Activated CD4-positive, alpha-beta T cell treated with anti-CD3 and anti-CD28 coated beads, Interleukin-2, Interleukin-4, amounts not matched to agents 100 ng/mL and 50 ng/mL, durations not matched to agents 16 hours and 8 hours (primary cell): ENCODE data around the gene PTMA.
"Not testable (repeated sequence)": the region's sequence is repeated elsewhere in the genome, so short reads cannot be mapped to it uniquely, and the experiment has no call there.

Experiments used
- DNase-seq: peaks from one replicate; pipeline ENCODE4 v3.0.0-alpha.2; 2020; ENCODE audit warnings: low spot score

Gene PTMA

DNA sequence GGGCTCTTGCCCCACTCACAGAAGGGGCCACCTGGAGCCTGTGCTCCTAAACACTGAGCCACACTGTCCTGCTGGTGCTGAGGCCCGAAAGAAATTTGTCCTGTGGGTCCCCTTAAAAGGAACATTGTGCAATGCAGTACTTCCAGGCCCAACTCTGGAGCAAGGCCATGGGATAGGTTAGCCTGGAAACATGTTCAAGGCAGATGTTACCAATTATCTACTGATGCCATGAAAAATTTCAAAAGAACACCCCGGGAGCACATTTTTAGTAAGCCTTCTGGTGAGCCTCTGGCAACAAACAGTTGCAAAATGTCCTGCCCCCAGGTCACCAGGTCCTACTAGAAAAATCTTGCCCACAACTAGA, 12.3 kb upstream of the PTMA start:
- DNase-seq, result no peak

DNA sequence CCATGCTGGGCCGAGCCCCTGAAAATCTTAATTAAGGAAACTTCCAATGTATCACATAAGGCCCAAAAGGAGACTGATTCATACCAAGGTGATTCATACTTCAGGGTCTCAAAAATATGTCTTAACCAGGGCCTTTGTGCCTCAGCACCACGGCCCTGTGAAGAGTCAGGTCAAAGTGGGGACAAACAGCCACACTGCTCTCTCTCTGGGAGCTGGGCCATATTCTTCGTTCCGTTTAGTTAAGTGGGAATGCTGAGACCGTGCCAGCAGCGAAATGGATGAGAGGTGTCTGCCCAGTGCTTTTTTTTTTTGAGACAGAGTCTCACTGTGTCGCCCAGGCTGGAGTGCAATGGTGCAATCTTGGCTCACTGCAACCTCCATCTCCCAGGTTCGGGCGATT, 9.3 kb upstream of the PTMA start:
- no peak for DNase-seq

DNA sequence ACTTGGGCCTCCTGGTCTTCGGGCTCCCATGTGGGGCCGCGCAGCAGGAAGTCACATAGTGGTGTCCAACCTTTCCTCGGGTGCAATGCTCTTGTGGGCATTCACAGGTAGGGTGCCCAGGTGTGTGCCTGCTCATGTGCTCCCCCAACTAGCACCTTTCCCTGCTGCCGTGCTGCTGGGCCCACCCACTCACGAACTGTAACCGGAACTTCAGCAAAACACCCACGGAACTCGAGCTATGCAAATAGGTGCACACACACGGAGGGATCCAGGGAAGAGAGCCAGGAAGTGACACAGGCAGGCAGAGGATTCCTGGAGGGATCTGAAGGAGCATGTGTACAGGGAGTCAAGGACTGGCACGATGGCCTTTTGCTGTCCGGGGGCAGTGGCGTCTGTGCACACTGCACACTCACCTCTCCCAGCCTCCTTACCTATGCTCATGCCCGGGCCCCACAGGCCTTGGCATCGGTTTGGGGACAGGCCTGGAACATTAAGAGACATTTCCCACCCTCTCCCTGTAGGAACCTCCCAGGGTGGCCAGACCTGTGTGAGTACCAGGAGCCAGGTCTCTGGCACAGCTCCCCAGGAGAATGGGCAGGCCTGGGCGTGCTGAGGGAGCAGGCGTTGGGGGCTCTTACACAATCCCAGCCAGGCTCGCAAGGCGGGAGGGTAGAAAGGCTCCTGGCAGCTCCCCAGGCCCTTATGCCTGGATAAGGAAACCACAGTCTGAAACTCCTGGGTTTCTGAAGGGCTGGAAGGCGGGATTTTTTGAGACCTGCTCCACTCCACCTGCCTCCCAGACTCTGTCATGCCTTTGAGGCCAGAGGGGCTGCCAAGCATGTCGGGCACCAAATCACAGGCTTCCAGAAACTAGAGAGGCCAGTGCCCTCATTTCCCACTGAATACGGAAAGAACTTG, 6.6 kb upstream of the PTMA start:
- DNase-seq, result no peak

DNA sequence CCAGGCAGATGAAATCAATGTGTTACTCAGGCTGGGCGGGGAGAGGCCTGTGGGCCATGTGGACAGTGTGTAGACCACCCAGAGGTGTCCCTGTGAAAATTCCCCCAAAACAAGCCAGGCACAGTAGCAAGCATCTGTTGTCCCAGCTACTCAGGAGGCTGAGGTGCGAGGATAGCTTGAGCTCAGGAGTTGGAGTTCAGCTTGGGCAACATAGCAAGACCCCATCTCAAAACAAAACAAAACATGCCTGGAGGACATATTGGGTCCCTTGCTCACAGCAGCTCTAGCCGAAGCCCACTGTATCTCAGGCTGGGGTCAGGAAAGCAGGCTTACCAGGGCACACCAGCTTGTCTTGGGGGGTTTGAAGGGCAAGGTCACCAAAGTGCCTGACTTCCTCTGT, 4.3 kb upstream of the PTMA start:
- DNase-seq, result no peak

DNA sequence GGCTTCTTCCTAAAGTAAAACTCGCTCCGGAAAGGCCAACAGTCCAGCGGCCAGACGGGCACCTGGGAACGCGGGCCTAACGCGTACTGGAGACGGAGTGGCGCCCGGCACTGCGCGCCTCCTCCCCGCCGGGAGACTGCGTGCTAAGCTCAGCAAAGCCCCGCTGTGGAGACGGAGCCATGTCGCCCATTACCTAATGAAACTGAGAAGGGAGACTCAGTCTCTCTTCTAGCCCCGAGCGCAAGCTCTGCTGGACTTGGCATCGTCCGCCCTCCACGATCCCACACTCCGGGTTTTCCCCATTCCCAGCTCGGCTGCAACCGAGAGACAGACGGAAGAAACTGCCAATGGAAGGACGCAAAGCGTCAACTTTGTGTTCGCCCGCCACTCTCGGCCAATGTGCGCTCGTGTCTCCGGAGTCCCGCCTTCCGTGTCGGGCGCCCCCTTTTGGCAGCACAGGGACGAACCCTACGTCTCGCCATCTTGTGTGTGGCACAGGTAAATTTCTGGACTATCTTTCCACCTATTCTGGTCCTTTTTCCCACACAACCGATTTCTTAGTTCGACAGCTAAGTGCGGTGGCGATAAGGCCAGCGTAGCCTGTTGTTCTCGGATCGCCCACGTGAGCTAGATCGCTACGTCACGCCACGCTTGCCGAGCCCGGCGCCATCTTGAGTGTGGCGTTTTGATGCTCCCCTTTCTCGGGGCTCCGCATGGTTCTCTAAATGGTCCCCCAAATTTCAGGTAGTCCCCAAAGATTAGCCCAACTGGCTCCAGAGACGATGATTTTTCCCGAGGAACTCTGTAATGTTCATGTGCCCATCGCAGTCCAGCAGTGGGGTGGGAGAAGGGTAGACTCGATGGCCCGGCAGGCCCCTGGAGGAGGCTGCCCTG, 1.3 kb upstream of the PTMA start:
- DNase-seq, result peak; percentile 98

DNA sequence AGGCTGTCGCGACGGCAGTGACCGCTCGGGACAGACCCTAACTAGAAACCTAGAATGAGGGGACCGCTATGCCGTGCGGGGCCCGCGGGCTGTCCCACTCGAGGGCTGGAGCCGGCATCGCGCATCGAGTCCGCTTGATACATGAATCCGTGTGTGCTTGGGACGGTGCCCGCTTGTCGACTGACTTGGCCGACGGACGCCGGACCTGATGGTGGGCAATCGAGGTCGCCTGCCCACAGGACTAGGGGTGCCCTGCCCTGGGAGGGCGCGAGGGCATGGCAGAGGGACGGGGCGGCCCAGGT, 749 bp upstream of the PTMA start:
- no peak for DNase-seq

DNA sequence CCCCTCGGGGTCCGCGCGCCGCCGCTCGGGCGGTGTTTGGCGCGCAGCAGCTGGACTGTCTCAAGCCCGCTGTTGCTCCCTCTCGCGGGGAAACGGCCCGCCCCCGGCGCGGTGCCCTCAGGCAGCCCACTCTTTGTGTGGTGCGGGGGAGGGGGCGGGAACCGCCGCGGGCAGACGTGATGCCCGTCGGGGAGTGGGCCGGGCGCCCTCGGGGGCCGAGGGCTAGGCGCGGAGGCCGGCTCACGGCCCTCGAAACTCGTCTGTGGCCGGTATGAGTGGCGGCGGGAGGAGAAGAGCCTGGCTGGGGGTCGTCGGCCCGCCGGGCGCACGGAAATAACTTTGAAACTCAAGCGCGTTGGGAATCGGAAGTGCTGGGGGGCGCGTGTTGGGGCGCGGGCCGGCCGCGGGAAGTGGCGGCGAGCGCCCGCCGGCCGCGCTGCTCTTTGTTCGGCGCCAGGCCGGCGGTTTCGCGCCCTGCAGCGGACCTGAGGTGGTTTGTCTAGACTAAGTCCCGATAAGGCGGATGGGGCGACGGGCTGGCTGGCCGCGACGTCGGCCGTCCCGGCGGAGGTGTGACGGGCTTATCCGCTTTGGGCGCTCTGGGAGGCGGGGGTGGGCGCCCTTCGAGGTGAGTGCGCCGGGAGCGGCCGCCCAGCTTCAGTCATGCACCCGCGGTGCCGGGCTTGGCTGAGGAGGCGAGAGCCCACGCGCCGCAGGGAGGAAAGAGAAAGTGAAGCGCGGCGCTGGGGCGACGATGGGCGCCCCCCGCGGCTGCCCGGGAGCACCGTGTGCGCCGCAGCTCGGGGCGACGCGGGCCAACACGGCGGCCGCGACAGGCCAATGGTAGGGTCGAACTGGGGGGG, 679 bp downstream of the PTMA start:
- DNase-seq, result peak; percentile 43

DNA sequence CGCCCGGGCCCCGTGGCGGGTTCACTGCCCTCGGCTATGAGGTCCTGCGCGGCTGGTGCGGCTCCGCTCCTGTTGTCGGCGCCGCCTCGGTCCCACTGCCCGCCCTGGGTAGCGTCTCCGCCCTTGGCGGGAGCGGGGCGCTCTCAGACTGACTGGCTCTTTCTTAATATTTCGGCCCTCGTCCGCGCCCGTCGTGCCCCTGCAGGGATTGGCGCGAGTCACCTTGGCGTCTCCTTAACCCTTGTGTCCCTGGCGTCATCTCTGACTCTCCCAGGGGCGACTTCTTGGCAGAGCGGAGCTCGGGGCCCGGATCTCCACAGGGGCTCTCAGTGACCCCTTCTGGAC, 1.3 kb downstream of the PTMA start:
- DNase-seq, result peak; percentile 22

DNA sequence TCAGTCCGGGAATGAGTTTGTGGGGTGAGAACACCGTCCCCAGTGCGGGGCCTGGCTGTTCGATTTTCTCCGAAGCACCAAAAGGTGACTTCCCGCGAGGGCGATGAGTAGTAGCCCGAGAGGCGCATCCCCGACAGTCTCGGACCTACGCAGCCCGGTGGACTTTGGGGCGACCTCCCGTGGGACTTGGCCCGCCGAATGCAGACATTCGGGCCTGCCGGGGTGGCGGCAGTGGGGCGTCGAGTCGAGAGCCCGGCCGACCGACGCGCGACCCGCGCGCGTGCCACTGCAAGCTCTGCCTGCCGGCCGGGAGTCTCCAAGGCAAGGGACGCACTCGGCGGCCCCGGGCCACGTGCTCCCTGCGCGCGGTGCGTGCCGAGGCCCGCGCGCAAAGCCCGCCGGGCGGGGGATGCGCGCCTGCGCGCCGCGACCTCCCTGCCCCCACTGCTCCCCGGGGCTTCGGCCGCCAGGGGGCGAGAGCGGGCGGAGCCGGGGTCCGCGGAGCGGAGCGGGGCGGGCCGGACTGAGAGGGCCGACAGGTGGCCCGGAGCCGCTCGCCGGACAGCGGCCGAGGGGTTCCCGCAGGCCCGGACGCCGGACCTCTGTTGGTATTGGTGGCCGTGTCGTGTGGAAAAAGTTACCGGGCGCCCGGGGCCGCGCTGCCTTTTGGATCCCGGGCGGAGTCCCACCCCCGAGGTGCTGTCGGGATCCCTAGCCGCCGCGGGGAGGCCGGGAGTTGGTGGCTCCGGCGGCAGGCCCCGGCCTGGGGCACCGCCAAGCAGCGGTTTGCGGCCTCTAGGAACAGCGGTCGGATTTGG, 1.9 kb downstream of the PTMA start:
- DNase-seq, result peak; percentile 80

DNA sequence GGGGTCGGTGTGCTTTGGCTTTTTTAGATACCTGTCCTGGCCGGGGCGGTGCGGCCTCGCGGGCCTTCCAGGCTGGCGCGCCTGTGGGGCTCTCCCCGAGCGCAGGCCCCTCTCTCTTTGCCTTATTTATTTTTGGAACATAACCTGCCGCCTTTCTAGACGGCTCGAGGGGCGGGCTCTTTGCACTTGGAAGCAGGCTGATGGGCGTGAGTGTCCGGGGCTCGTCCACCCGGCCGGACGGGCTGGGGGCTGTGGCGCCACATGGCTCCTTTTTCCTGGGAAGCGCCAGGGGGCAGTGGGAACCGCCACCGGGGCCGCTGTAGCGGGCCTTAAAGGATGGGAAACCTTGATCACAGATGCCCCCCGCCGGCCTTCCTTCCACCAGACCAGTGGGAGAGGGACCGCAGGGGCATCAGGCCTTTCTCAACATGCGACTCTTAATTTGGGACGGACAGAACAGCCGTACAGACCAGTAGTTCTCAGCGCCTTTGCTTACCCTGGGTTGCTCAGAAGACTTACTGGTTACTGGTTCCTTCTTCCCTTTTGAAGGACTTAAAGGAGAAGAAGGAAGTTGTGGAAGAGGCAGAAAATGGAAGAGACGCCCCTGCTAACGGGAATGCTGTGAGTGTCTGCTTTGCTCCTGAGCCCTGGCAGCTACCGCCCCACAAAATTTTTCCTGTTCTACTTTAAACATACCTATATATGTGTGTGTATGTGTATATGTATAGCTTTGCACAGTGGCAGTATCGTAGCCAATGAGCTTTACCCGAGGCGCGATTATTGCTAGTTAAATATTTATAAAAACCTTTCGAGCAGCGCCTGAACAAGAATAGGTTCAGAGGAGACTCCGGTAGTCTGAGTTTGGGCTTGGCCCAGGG, 2.7 kb downstream of the PTMA start:
- DNase-seq, result no peak

DNA sequence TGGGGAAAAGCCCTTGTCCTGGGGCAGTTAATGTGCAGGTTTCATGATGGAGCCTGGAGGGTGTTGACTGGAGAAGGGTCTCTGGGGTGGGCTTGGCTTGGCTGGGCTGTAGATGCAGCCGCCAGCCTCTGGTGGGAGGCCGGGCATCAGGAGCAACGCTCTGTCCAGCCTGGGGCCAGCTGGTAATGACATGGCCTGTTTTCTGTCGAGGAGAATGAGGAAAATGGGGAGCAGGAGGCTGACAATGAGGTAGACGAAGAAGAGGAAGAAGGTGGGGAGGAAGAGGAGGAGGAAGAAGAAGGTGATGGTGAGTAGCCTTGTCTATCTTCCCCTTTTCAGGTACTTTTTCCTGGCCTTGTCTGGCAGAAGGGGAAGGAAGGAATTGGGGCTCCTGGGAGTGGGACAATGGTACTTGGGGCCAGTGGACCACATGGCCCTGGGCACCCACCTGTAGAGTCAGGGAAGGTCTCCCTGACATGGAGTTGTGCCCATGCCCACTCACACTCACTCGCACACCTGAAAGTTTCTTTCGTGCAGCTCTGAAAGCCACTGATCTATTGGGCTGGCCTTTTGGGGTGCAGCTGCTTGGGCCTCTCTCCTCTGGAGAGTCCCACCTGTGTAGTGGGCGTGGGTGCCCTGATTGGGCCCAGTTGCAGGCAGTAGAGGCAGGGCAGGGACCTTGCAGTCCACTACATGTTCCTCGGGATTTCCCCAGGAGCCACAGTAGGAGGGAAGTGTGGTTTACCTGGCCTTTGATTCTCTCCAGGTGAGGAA, 3.5 kb downstream of the PTMA start:
- no peak for DNase-seq

DNA sequence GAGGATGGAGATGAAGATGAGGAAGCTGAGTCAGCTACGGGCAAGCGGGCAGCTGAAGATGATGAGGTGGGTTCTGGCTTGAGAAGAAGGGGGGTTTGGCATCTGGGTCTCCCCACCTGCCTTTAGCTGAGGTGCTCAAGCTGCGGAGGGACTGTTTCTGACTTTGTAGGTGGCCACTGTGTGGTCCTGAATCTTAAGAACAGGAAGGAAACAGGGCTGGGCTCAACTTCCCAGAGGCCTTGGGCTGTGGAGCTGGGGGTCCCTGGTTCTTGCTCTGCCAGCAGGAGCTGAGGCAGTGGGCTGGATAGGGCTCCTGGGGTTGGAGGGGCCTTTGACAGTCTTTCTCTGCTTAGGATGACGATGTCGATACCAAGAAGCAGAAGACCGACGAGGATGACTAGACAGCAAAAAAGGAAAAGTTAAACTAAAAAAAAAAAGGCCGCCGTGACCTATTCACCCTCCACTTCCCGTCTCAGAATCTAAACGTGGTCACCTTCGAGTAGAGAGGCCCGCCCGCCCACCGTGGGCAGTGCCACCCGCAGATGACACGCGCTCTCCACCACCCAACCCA, 4.2 kb downstream of the PTMA start:
- DNase-seq, result not testable (repeated sequence)

DNA sequence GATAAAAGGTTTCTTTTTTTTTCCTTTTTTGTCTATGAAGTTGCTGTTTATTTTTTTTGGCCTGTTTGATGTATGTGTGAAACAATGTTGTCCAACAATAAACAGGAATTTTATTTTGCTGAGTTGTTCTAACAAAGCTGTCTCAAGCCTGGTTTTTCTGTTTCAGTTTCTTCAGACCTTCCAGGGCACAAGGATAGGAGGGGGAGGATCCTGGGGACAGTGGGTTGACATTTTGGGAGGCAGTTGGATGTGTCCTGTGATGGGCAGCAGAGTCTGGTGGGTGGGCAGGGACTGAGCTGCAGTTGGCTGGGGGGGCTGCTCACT, 5.0 kb downstream of the PTMA start:
- DNase-seq, result not testable (repeated sequence)

DNA sequence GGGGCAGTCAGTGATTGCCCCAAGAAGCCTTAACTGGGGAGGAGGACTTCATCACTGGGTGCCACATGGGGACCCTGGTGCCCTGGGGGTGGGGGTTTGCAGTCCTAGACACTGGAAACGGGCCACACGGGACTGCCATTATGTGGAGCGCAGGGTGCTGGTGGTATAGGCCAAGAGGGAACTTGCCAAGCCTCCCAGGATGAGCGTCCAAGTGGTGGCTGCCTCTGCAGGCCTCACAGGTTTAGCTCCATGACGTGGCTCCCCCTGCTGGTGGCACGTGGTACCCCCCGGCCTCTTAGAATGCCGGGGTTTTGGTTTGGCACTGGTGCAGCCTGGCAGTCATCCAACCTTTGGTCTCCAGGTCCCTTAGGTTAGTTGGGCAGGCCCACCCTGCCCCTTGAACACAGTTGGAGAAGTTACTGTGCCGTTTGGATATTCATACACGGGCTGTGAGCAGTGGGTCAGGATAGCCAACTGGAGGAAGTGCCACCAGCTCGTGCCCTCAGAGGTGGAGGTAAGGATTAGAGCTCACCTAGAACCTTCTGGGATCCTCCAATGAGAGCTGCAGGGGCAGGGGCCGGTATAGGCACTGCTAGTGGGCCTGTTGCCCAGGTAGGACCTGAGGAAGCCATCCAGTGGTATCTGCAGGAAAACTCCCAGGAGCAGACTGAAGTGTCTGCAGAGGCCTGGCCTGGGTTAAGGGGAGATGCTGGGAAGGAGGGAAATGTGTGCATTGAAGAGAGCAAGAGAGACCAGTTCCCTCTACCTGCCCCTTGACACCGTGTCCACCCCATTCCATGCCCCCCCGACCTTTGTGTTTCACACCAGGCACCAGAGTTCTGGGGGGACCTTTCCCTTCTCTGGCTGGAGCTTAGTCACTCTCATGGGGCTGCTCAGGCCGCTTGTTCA, 5.7 kb downstream of the PTMA start:
- peak; percentile 92 for DNase-seq

DNA sequence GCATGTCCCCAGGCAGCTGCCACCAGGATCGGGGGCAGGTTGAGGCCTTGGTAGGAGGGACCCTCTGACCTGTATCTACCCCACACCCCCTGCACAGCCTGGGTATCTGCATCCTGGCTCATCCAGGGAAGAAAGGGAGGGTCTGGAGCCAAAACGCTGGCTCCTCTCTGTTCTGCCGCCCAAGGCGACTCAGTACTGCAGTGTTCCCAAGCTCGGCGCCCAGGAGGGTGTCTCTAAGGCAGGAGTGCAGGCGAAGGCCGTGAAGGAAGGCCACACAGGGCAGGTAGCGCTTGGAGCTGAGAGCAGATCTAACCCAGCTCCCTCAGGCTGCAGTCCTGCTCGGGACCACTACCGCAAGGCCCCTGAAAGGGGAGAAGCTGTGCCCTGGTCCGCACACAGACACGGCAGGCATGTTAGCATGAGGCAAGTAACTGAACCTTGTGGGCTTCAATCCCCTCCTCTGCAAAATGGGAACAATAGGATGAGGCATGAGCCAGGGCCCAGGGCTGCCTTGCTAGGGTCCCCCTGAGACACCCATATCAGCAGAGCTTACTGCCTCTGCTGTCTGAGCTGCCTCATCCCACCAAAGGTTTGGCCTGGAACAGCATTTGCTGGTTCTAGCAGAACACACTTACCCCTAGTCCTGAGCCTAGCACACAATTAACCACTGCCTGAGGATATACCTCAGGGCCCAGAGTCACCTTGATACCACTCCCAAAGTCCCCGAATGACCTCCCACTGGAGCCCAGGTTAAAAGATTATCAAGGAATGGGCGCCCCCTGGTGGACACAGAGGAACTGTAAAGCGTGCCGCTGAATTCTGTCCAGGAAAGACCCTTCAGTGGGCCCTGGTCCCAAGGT, 6.5 kb downstream of the PTMA start:
- peak; percentile 83 for DNase-seq

DNA sequence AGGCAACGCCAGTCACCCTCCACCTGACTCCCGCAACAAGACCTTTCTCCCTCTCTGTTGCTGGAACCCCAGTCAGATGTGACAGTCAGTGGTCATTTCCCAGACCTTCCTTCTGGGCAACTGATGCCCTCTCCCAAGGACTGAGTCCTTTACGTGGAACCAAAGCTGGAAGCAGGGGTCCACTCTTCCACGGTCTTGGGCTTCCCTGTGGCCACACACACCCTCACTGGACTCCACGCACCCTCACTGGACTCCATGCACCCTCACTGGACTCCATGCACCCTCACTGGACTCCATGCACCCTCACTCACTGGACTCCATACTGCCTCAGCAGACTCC, 7.1 kb downstream of the PTMA start:
- no peak for DNase-seq

DNA sequence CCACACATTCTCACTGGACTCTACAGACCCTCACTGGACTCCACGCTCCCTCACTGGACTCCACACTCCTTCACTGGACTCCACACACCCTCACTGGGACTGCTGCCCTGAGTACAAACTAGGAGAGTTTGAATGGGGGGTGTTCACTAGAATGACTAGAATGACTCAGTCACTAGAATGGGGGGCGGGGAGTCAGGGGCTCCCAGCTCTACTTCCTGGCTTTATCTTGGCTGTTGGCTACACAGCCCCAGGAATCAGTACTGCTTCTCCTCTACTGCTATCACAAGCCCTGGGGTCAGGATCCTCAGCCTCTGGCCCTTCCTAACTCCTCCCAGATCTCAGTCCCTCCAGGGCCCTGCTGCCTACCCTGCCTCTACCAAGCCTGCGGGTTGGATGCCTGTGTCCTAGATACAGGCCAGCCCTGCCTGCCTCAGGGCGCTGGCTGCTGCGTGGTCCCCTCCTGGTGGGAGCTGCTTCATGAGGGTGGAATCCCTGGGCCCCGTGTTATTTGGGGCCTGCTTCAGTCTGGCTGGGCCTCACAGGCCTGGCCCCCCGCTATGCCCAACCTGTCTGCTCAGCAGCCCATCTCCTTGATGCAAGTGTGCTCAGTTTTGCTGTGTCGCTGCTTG, 7.8 kb downstream of the PTMA start:
- DNase-seq, result no peak
